Uterus (tissue), 4 donors: ENCODE results near the gene ACOT9. TPM values are rescaled to one million over a fixed set of nuclear protein-coding genes. Genes with fewer than 3 reads are reported as not detected.

Experiments
- DNase-seq, 2 donors: peaks; one replicate each; pipeline ENCODE4 v3.0.0-alpha.2; 2019 to 2020
- H3K27ac ChIP-seq, 2 donors: fragments of 200-600 bp; sonication (generic); 1 replicate in 1 of 2; 2 replicates in 1 of 2; pipeline ENCODE4 v1.5.1; 2016 to 2018
- H3K27me3 ChIP-seq, 2 donors: fragments of 200-600 bp; sonication (generic); one replicate each; pipeline ENCODE4 v1.5.1; 2018 to 2019; ENCODE audit warnings: control low read depth in 1 of 2
- H3K36me3 ChIP-seq, 2 donors: fragments of 200-600 bp; sonication (generic); one replicate each; pipeline ENCODE4 v1.5.1; 2019; ENCODE audit warnings: control low read depth in 1 of 2
- H3K4me1 ChIP-seq, 2 donors: fragments of 200-600 bp; sonication (generic); one replicate each; pipeline ENCODE4 v1.5.1; 2018 to 2019; ENCODE audit warnings: control low read depth in 1 of 2
- H3K4me3 ChIP-seq, 2 donors: fragments of 200-600 bp; sonication (generic); 1 replicate in 1 of 2; 2 replicates in 1 of 2; pipeline ENCODE4 v1.5.1; 2018 to 2019; ENCODE audit warnings: mild to moderate bottlenecking in 1 of 2
- H3K9me3 ChIP-seq, 2 donors: fragments of 200-600 bp; sonication (generic); one replicate each; pipeline ENCODE4 v1.5.1; 2019; ENCODE audit warnings: control low read depth in 1 of 2
- POLR2A ChIP-seq, 2 donors: fragments of 450-650 bp; IDR thresholded peaks; one replicate each; pipeline ENCODE4 v1.6.1; 2016; ENCODE audit warnings: antibody characterized with exemption in 2 of 2, mild to moderate bottlenecking in 1 of 2, moderate library complexity in 1 of 2
- intact Hi-C: fragments of 100-400 bp; cut with DNase I; formaldehyde crosslinking; loops from one replicate; pipeline ENCODE4 v1.15.1; 2023; ENCODE audit warnings: low total_unique reads
- total RNA-seq, 4 donors: library from RNA; depleted of rRNA in 3 of 4; stranded (reverse); fragments of >200 nt in 3 of 4; gene quantifications; one replicate each; pipeline versions ENCODE4 v1.1.0 to v1.2.4, GENCODE V29; 2014 to 2023
- TF ChIP-seq, protein P1 (sequence below), 4 experiments: fragments of 200-600 bp in 2 of 4; fragments of 450-650 bp in 2 of 4; sonication (generic) in 2 of 4; IDR thresholded peaks; one replicate each; pipeline ENCODE4 v1.5.1; 2016 to 2019; ENCODE audit warnings: antibody characterized with exemption in 4 of 4, mild to moderate bottlenecking in 2 of 4, moderate library complexity in 1 of 4
- donor health status: DM: yes; HTN: yes; CAD: no.

Gene ACOT9
- total RNA-seq, 4 donors from 2014 or later: 21.2 to 54.1 (median 44.4) TPM

GRCh38 chrX:23729214-23729613 lies 13.9 kb downstream of the ACOT9 start:
- DNase-seq: no peak
- H3K4me1 ChIP-seq: no peaks in the 10 kb centered on the region
- H3K27ac ChIP-seq: no peak overlapping the region
- intact Hi-C loops: no loop called here
- H3K27me3 ChIP-seq: no peaks in the 10 kb centered on the region
- H3K4me3 ChIP-seq: no peak overlapping the region
- no peaks in the 10 kb centered on the region for H3K9me3 ChIP-seq
- no peak for TF ChIP-seq POLR2A (IDR thresholded peaks at IDR 0.05)
- TF ChIP-seq, protein P1, sequence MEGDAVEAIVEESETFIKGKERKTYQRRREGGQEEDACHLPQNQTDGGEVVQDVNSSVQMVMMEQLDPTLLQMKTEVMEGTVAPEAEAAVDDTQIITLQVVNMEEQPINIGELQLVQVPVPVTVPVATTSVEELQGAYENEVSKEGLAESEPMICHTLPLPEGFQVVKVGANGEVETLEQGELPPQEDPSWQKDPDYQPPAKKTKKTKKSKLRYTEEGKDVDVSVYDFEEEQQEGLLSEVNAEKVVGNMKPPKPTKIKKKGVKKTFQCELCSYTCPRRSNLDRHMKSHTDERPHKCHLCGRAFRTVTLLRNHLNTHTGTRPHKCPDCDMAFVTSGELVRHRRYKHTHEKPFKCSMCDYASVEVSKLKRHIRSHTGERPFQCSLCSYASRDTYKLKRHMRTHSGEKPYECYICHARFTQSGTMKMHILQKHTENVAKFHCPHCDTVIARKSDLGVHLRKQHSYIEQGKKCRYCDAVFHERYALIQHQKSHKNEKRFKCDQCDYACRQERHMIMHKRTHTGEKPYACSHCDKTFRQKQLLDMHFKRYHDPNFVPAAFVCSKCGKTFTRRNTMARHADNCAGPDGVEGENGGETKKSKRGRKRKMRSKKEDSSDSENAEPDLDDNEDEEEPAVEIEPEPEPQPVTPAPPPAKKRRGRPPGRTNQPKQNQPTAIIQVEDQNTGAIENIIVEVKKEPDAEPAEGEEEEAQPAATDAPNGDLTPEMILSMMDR (IDR thresholded peaks at IDR 0.05): no peak
- no peaks in the 10 kb centered on the region for H3K36me3 ChIP-seq

- no peaks in the 10 kb centered on the region for H3K36me3 ChIP-seq
- H3K4me1 ChIP-seq: no peaks in the 10 kb centered on the region
- intact Hi-C loops: no loop called here
- no peak overlapping the region for H3K4me3 ChIP-seq
- no peak for TF ChIP-seq POLR2A (IDR thresholded peaks at IDR 0.05)
- TF ChIP-seq, protein P1 (IDR thresholded peaks at IDR 0.05): no peak
- no peak for DNase-seq
- H3K9me3 ChIP-seq: no peaks in the 10 kb centered on the region
- no peak overlapping the region for H3K27ac ChIP-seq
- no peaks in the 10 kb centered on the region for H3K27me3 ChIP-seq
These were observed 15.9 kb downstream of the ACOT9 start for GRCh38 chrX:23727206-23727605.

- intact Hi-C loops: no loop called here
- no peaks in the 10 kb centered on the region for H3K27me3 ChIP-seq
- H3K9me3 ChIP-seq: no peaks in the 10 kb centered on the region
- DNase-seq: no peak
- no peak overlapping the region for H3K4me3 ChIP-seq
- no peaks in the 10 kb centered on the region for H3K36me3 ChIP-seq
- no peaks in the 10 kb centered on the region for H3K4me1 ChIP-seq
- TF ChIP-seq, protein P1 (IDR thresholded peaks at IDR 0.05): no peak
- TF ChIP-seq POLR2A (IDR thresholded peaks at IDR 0.05): no peak
- no peak overlapping the region for H3K27ac ChIP-seq
These were observed 16.9 kb downstream of the ACOT9 start for GRCh38 chrX:23726191-23726590.

DNA sequence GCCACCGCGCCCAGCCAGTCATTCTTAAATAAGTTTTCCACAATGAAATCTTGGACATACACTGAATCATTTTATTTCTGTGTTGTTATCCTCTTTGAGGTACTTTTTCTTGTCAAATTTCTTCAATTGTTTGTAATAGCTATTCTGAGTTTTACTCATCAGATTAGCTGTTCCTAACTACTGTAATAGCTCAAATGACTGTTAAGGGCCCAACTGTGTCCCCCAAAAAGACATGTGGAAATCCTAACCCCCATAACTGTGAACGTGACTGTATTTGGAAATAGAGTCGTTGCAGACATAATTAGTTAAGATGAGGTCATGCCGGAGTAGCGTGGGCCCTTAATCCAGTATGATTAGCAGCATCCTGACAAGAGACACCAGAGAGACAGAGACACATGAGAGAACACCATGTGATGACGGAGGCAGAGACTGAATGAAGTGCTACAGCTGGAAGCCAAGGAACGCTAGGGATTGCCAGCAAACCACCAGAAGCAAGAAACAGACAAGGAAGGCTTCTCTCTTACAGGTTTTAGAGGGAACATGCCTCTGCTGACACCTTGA lies 22.9 kb downstream of the ACOT9 start:
- TF ChIP-seq POLR2A (IDR thresholded peaks at IDR 0.05): no peak
- TF ChIP-seq, protein P1 (IDR thresholded peaks at IDR 0.05): no peak
- intact Hi-C loops: no loop called here
- no peaks in the 10 kb centered on the region for H3K27me3 ChIP-seq
- H3K36me3 ChIP-seq: no peaks in the 10 kb centered on the region
- no peaks in the 10 kb centered on the region for H3K9me3 ChIP-seq
- no peak for DNase-seq
- H3K4me1 ChIP-seq: no peaks in the 10 kb centered on the region
- no peak overlapping the region for H3K4me3 ChIP-seq
- no peak overlapping the region for H3K27ac ChIP-seq

DNA sequence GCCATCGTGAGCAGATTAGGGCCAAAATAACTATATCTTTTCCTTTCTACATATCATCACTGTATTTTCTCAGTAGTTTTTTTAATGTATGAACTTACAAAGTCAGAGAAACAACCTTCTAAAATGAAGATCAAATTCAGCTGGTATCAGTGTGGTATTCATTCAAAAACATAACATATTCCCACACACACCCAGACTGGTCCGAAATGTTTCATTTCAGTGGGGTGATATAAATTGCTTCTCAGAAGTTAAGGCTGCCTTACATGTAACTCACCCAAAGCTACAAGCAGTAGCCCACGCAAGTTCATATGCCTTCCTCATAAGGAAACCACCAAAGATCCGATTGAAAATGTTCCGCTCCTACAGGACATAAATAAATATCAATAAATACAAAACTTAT lies 37.8 kb downstream of the ACOT9 start:
- Histone ChIP-seq H3K9me3 (no peaks in the 10 kb centered on the region), H3K36me3 (no peaks in the 10 kb centered on the region), H3K27me3 (no peaks in the 10 kb centered on the region), H3K27ac (no peak overlapping the region), H3K4me1 (no peaks in the 10 kb centered on the region), H3K4me3 (no peak overlapping the region)
- no peak for DNase-seq
- TF ChIP-seq POLR2A (IDR thresholded peaks at IDR 0.05): no peak
- TF ChIP-seq, protein P1 (IDR thresholded peaks at IDR 0.05): no peak
- intact Hi-C loops: no loop called here
